ENCODE measurements around the gene DNAAF3.

DNA sequence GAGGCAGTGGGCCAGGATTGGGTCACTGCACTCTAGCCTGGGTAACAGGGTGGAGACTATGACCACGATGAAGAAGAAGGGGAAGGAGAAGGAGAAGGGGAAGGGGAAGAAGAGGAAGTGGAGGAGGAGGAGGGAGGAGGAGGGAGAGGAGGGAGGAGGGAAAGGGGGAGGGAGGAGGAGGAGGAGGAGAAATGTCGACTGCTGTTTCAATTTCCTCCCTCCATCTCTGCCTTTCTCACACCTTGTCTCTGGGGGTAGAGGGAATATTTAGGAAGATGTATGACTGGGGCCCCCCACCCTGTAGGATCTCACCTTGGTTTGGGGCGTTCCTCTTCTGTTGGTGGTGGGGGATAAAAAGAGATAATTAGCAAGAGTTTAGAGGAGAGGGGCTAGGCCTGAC, 21.2 kb downstream of the DNAAF3 start:
- TF ChIP-seq, protein P1, sequence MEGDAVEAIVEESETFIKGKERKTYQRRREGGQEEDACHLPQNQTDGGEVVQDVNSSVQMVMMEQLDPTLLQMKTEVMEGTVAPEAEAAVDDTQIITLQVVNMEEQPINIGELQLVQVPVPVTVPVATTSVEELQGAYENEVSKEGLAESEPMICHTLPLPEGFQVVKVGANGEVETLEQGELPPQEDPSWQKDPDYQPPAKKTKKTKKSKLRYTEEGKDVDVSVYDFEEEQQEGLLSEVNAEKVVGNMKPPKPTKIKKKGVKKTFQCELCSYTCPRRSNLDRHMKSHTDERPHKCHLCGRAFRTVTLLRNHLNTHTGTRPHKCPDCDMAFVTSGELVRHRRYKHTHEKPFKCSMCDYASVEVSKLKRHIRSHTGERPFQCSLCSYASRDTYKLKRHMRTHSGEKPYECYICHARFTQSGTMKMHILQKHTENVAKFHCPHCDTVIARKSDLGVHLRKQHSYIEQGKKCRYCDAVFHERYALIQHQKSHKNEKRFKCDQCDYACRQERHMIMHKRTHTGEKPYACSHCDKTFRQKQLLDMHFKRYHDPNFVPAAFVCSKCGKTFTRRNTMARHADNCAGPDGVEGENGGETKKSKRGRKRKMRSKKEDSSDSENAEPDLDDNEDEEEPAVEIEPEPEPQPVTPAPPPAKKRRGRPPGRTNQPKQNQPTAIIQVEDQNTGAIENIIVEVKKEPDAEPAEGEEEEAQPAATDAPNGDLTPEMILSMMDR (IDR thresholded peaks at IDR 0.05) = no peak
- TF ChIP-seq POLR2A (IDR thresholded peaks at IDR 0.05) = no peak
